ENCODE data around the gene ECSIT.
"Not testable (repeated sequence)": the region's sequence is repeated elsewhere in the genome, so short reads cannot be mapped to it uniquely, and the experiment has no call there.

Gene ECSIT

GRCh38 chr19:11480715-11481533 is 48.0 kb downstream of the ECSIT start, which contains the start of gene ELAVL3:
ELAVL3 (minus strand) TSS chr19:11481046; CDS start chr19:11480608, 438 bp downstream.
- DNase-seq (ENCODE audit: insufficient read length) (peak; percentile 17), FAIRE-seq (no peak)
- TF ChIP-seq TAF1 (IDR thresholded peaks at IDR 0.05; ENCODE audit: borderline replicate concordance, low read depth, low read length) (no peak), POLR2A (IDR thresholded peaks at IDR 0.05; ENCODE audit: low read depth, low read length) (no peak), POLR2AphosphoS5 (IDR thresholded peaks at IDR 0.05; ENCODE audit: low read depth, low read length) (no peak)

- TF ChIP-seq POLR2AphosphoS5 (IDR thresholded peaks at IDR 0.05; ENCODE audit: low read depth, low read length), result no peak
- TF ChIP-seq POLR2A (IDR thresholded peaks at IDR 0.05; ENCODE audit: low read depth, low read length), result no peak
- TF ChIP-seq TAF1 (IDR thresholded peaks at IDR 0.05; ENCODE audit: borderline replicate concordance, low read depth, low read length), result no peak
- FAIRE-seq (no peak), DNase-seq (ENCODE audit: insufficient read length) (peak; percentile 27)
Measured at GRCh38 chr19:11479898-11480714, 48.8 kb downstream of the ECSIT start.

DNA sequence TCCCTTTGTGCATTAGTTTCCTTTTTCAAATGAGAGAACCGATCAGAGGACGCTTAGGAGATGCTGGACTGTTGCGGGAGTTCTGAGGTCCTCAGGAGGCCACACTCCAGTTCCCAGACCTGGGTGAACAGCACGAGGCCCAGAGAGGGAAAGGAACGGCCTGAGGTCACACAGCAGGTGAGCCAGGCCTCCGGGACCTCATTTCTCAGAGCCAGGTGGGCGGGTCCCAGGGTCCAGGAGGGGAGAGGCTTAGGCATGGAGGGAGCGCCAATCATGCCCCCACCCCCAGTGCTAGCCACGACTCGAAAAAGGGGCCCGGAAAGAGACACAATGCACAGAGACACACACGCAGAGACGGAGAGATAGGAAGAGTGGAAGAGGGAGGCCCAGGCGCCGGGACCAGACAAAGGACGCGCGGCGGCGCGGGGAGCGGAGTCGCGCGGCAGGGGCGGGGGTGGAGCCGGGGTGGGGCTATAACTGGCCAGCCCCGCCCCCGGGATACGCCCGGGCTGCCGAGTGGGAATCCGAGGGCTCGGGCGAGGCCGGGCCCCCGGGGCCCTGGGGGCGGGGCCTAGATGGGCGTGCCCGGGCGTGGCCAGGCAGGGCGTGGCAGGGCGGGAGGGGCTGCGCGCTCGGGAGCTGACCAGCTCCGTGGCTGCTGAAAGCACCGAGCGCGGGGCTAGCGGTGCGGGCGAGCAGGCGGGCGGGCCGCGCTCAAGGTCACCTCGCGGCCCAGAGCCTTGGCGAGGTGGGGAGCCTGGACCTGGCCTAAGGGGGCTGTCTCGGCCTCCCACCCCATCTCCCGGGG is 49.6 kb downstream of the ECSIT start:
- FAIRE-seq (no peak), DNase-seq (ENCODE audit: insufficient read length) (peak; percentile 16)
- TF ChIP-seq TAF1 (IDR thresholded peaks at IDR 0.05; ENCODE audit: borderline replicate concordance, low read depth, low read length), result no peak
- TF ChIP-seq POLR2A (IDR thresholded peaks at IDR 0.05; ENCODE audit: low read depth, low read length), result no peak
- no peak for TF ChIP-seq POLR2AphosphoS5 (IDR thresholded peaks at IDR 0.05; ENCODE audit: low read depth, low read length)

- peak; percentile 9 for DNase-seq (ENCODE audit: insufficient read length)
- no peak for TF ChIP-seq POLR2AphosphoS5 (IDR thresholded peaks at IDR 0.05; ENCODE audit: low read depth, low read length)
- TF ChIP-seq TAF1 (IDR thresholded peaks at IDR 0.05; ENCODE audit: borderline replicate concordance, low read depth, low read length), result no peak
- TF ChIP-seq POLR2A (IDR thresholded peaks at IDR 0.05; ENCODE audit: low read depth, low read length), result no peak
- FAIRE-seq, result no peak
Measured at GRCh38 chr19:11478167-11479089, 50.5 kb downstream of the ECSIT start.

DNA sequence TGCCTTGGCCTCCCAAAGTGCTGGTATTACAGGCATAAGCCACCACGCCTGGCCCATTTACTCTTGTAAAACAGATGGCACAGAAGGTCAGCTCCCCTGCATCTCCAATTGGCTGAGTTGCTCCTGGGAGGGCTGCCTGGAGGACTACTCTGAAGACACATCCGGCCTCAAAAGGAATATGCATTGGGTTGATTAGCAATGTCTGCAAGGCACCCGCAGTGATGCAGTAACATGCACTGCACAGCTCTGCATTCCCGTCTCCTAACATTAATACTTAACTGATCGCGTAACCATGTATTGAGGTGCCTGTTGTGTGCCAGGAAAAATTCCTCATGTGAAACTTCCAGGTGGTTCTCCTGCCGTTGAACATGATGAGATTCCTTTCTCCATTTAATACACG is 53.1 kb downstream of the ECSIT start:
- TF ChIP-seq TAF1 (IDR thresholded peaks at IDR 0.05; ENCODE audit: borderline replicate concordance, low read depth, low read length), result no peak
- no peak for TF ChIP-seq POLR2AphosphoS5 (IDR thresholded peaks at IDR 0.05; ENCODE audit: low read depth, low read length)
- TF ChIP-seq POLR2A (IDR thresholded peaks at IDR 0.05; ENCODE audit: low read depth, low read length), result no peak
- DNase-seq (ENCODE audit: insufficient read length), result no peak
- FAIRE-seq, result no peak

DNA sequence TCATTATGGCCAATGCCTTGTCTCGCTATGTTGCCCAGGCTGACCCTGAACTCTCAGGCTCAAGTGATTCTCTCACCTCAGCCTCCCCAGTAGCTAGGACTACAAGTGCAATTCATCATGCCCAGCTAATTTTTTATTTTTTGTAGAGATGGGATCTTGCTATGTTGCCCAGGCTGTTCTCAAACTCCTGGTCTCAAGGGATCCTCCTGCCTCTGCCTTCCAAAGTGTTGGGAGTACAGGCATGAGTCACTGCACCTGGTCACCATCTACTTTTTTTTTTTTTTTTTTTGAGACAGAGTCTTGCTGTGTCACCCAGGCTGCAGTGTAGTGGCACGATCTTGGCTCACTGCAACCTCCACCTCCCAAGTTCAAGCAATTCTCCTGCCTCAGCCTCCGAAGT is 53.6 kb downstream of the ECSIT start:
- not testable (repeated sequence) for FAIRE-seq; DNase-seq (ENCODE audit: insufficient read length)

DNA sequence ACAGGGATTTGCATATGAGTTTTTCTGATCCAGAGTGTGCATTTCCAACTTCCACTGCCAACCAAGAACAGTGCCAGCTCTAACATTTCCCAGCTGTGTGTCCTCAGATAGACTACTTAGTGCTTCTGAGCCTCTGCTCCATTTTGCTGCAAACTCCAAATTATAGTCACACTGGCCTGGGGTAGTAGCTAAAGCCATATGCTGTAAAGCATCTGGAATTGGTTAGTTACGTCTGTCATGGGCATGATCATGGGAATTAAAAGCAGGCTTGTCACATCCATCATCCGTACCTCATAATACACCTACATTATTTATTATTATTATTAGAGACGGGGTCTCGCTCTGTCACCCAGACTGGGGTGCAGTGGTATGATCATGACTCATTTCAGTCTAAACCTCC is 55.2 kb downstream of the ECSIT start:
- TF ChIP-seq POLR2A (IDR thresholded peaks at IDR 0.05; ENCODE audit: low read depth, low read length), result no peak
- TF ChIP-seq TAF1 (IDR thresholded peaks at IDR 0.05; ENCODE audit: borderline replicate concordance, low read depth, low read length), result no peak
- TF ChIP-seq POLR2AphosphoS5 (IDR thresholded peaks at IDR 0.05; ENCODE audit: low read depth, low read length), result no peak

GRCh38 chr19:11468266-11468845 is 60.6 kb downstream of the ECSIT start:
- not testable (repeated sequence) for DNase-seq (ENCODE audit: insufficient read length); FAIRE-seq

More for the DNA sequence above, 55.2 kb downstream of the ECSIT start:
- no peak for DNase-seq (ENCODE audit: insufficient read length)
- FAIRE-seq, result no peak

GRCh38 chr19:11465600-11465999 is 63.3 kb downstream of the ECSIT start:
- TF ChIP-seq POLR2AphosphoS5 (IDR thresholded peaks at IDR 0.05; ENCODE audit: low read depth, low read length), result no peak
- TF ChIP-seq TAF1 (IDR thresholded peaks at IDR 0.05; ENCODE audit: borderline replicate concordance, low read depth, low read length), result no peak
- no peak for FAIRE-seq
- no peak for DNase-seq (ENCODE audit: insufficient read length)
